GM12873 (cell line): Measurements from ENCODE around the gene LRRC34.
A peak's percentile ranks its signal among the peaks of the same experiment; 100 is the strongest.

Experiments
- CTCF ChIP-seq: IDR thresholded peaks from 2 replicates; pipeline ENCODE4 v1.5.1; 2012; ENCODE audit warnings: low read depth, mild to moderate bottlenecking, moderate library complexity, low read length, control low read depth; ENCODE audit not compliant: insufficient read depth; ENCODE audit errors: missing control alignments

Gene LRRC34

DNA sequence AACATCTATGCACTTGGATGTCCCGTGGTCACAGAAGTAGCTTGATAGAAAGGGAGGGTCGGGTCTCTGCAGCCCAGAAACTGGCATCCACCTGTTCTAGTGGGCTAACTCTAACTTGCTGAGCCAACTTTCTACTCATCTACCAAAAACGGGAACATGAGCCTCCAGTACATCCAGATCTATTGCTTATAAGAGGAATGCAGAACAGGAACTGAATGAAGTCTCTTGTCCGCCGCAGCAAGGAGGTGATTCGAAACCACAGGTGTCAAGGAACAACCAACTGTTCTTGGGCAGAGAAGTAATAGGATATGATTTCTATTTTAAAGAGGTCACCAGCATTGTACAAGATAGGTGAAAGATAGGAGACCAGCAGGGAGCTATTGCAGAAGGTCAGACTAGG lies 65.8 kb downstream of the LRRC34 start:
- TF ChIP-seq CTCF: no peak

DNA sequence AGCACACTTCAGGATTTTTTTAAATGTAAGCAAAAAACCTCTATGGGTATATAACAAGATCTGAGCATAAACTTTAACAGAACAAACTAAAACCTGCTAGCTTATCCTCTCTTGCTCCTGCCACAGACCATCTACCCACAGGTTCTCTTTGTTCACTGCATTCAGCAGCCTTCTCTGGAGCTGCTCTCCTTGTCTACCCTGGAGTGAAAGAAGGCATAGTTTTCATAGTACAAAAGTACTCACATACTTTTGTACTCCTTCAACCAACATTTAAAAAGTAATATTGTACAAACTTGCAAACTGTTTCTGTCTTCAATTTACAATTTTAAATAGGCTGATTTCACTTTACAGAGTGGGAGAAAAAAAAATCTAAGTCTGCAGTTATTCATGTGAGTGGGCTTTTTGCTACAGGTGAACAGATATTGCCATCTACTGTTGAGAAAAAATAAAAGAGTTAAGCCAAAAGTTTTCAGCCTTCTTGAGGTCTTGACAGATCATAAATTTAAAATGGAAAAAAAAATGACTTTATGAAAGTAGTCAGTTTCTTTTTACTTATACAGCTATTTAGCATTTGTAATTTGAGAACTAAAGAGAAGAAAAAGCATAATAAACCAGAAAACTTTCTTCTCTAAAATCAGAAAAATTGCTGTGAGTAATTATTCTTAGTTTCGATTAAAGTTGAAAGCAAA lies 68.2 kb downstream of the LRRC34 start:
- peak; percentile 12 for TF ChIP-seq CTCF
